ENCODE measurements around the gene SCYL2. TPM values are rescaled to one million over a fixed set of nuclear protein-coding genes. Genes with fewer than 3 reads are reported as not detected.

Gene SCYL2
- total RNA-seq, 4 donors from 2014 or later: 27.7 to 51.8 (median 39.5) TPM

DNA sequence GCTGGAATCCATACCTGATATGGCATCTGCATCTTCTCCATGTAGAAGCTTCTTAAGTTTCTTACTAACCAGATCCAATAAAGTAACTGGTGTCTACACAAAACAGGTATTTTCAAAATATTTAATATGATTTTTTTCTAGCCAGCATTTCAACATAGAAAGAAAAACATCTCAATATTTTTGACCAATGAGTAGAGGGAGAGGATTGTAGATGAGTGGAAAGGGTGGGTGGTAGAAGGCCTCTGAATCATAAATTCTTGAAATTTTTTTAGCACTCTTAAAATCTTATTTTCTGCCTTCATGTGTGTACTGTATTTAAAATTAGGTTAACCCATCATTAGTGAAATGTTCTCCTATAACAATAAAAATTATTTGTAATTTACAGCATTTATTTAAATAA lies 18.1 kb upstream of the SCYL2 start:
- TF ChIP-seq, protein P1, sequence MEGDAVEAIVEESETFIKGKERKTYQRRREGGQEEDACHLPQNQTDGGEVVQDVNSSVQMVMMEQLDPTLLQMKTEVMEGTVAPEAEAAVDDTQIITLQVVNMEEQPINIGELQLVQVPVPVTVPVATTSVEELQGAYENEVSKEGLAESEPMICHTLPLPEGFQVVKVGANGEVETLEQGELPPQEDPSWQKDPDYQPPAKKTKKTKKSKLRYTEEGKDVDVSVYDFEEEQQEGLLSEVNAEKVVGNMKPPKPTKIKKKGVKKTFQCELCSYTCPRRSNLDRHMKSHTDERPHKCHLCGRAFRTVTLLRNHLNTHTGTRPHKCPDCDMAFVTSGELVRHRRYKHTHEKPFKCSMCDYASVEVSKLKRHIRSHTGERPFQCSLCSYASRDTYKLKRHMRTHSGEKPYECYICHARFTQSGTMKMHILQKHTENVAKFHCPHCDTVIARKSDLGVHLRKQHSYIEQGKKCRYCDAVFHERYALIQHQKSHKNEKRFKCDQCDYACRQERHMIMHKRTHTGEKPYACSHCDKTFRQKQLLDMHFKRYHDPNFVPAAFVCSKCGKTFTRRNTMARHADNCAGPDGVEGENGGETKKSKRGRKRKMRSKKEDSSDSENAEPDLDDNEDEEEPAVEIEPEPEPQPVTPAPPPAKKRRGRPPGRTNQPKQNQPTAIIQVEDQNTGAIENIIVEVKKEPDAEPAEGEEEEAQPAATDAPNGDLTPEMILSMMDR (IDR thresholded peaks at IDR 0.05): no peak
- no peak for TF ChIP-seq POLR2A (IDR thresholded peaks at IDR 0.05)
- Histone ChIP-seq H3K9me3 (no peaks in the 10 kb centered on the region), H3K36me3 (no peaks in the 10 kb centered on the region), H3K4me1 (no peaks in the 10 kb centered on the region), H3K27me3 (no peaks in the 10 kb centered on the region), H3K4me3 (no peak overlapping the region), H3K27ac (no peak overlapping the region)
- intact Hi-C loops (cut with DNase I): no loop called here
- no peak for DNase-seq

DNA sequence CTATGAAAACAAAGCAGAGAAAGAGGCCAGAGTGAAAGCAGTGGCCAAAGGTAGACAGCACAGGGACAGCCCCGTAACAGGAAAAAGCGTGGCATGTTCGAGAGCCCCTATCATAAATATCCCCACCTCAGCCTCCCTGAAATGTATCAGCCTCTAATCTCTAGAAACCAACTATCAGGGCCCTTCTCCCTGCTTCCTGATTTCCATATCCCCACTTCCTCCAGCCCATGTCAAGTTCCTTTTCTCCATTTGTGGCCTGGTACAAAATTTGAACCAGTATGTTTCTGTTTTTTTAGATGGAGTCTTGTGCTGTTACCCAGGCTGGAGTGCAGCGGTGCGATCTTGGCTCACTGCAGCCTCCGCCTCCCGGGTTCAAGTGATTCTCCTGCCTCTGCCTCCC lies 17.0 kb upstream of the SCYL2 start:
- Histone ChIP-seq H3K27ac (no peak overlapping the region), H3K9me3 (no peaks in the 10 kb centered on the region), H3K36me3 (no peaks in the 10 kb centered on the region), H3K4me1 (peaks cover 0 to 7% (median 0%) of the 10 kb centered on the region in 3 donors), H3K27me3 (no peaks in the 10 kb centered on the region), H3K4me3 (no peak overlapping the region)
- intact Hi-C loops (cut with DNase I): no loop called here
- DNase-seq: no peak
- TF ChIP-seq, protein P1 (IDR thresholded peaks at IDR 0.05): no peak
- no peak for TF ChIP-seq POLR2A (IDR thresholded peaks at IDR 0.05)
- 90 to 91% methylated on average over 7 of the region's 7 CpGs for WGBS, 2 donors

DNA sequence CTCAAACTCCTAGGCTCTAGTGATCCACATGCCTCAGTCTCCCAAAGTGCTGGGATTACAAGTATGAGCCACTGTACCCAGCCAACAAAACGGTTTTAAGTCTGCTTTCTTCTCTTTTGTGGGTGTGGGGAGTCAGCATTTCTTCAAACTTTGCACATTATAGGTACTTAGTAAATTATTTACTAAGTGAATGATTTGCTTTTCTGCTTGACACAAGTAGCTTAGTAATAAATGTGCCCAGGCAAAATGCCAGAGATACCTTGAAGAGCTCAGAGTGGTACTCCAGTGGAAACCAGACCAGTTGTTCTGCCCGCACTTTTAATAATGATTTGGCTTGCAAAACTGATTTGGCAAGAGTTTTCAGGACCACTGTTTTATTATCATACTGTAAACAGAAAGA lies 15.1 kb upstream of the SCYL2 start:
- TF ChIP-seq POLR2A (IDR thresholded peaks at IDR 0.05): no peak
- TF ChIP-seq, protein P1 (IDR thresholded peaks at IDR 0.05): no peak
- DNase-seq: no peak
- H3K4me1 ChIP-seq: peaks cover 0 to 12% (median 0%) of the 10 kb centered on the region in 3 donors
- no peaks in the 10 kb centered on the region for H3K9me3 ChIP-seq
- no peak overlapping the region for H3K4me3 ChIP-seq
- intact Hi-C loops (cut with DNase I): no loop called here
- no peaks in the 10 kb centered on the region for H3K36me3 ChIP-seq
- no peaks in the 10 kb centered on the region for H3K27me3 ChIP-seq
- 56 to 77% methylated on average over 2 of the region's 2 CpGs for WGBS, 2 donors
- H3K27ac ChIP-seq: no peak overlapping the region

DNA sequence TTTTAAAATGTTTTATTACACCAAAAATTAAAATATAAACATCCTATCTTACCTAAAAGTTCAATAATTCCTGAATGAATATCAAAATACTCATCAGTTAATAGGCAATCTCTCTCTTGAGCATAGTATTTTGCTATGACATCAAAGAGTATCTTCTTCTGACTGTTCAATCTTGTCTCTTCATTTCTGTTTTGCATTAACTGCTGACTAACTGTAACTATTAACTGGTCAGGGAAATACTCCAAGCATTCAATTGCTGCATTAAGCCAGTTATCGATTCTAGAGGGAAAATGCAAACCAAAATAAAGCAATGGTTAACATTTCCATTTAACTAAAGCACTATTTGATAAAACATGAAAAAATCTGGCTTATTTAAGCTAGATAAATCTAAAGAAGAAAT lies 13.5 kb upstream of the SCYL2 start:
- Histone ChIP-seq H3K9me3 (no peaks in the 10 kb centered on the region), H3K4me3 (no peak overlapping the region), H3K36me3 (no peaks in the 10 kb centered on the region), H3K4me1 (peaks cover 0 to 12% (median 0%) of the 10 kb centered on the region in 3 donors), H3K27me3 (no peaks in the 10 kb centered on the region), H3K27ac (no peak overlapping the region)
- TF ChIP-seq, protein P1 (IDR thresholded peaks at IDR 0.05): no peak
- TF ChIP-seq POLR2A (IDR thresholded peaks at IDR 0.05): no peak
- 90 to 100% methylated on average over 1 of the region's 1 CpG for WGBS, 2 donors
- DNase-seq: no peak
- intact Hi-C loops (cut with DNase I): no loop called here

DNA sequence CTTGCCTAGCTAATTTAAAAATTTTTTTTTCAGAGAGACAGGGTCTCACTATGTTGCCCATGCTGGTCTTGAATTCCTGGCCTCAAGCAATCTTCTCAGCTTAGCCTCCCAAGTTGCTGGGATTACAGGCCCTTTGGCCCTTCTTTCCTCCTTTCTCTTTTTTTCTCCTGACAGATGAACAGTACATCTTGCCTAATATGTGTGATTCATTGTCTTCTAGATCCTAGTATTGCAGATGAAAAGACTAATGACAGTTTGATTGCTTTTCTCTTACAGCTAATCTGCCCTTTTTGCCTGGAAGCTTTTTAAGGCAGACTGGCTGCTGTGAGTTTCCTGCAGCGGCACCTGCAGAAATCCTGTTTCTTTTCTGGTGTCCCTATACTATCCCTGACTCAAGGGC lies 12.1 kb upstream of the SCYL2 start:
- no peak for DNase-seq
- no peaks in the 10 kb centered on the region for H3K36me3 ChIP-seq
- intact Hi-C loops (cut with DNase I): no loop called here
- no peaks in the 10 kb centered on the region for H3K27me3 ChIP-seq
- TF ChIP-seq, protein P1 (IDR thresholded peaks at IDR 0.05): no peak
- no peak for TF ChIP-seq POLR2A (IDR thresholded peaks at IDR 0.05)
- no peaks in the 10 kb centered on the region for H3K9me3 ChIP-seq
- WGBS, 2 donors: 33 to 63% methylated on average over 1 of the region's 1 CpG
- H3K27ac ChIP-seq: no peak overlapping the region
- H3K4me3 ChIP-seq: no peak overlapping the region
- H3K4me1 ChIP-seq: peaks cover 0 to 12% (median 0%) of the 10 kb centered on the region in 3 donors

Measured in esophagus squamous epithelium (tissue), 5 donors.